HEK293T (cell line): ENCODE results near the gene CPEB2.

Experiments
- FOXA1 ChIP-seq: fragments of 450-650 bp; IDR thresholded peaks from 2 replicates; pipeline ENCODE4 v1.6.1; 2016; ENCODE audit warnings: mild to moderate bottlenecking
- TF ChIP-seq, protein P1 (sequence below): fragments of 450-650 bp; IDR thresholded peaks from 2 replicates; pipeline ENCODE4 v1.6.1; 2016

DNA sequence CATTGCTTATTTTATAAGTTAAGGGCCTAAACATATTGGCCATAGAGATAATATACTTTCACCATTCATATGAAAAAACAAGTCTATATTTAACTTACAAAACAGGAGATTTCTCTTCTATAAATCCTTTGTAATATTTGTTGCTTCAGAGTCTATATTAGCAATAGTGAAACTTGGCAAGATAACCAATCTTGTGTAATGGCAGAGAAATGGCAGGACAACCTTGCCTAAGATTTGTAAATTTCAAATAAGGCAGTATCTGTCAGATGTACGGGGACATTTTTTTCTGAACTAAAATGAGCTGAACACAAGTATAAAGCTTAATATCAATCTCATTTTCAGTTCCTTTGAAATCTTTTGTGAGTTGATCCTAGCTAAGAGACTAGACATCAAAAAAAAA, 17.8 kb upstream of the CPEB2 start:
- no peak for TF ChIP-seq FOXA1
- TF ChIP-seq, protein P1, sequence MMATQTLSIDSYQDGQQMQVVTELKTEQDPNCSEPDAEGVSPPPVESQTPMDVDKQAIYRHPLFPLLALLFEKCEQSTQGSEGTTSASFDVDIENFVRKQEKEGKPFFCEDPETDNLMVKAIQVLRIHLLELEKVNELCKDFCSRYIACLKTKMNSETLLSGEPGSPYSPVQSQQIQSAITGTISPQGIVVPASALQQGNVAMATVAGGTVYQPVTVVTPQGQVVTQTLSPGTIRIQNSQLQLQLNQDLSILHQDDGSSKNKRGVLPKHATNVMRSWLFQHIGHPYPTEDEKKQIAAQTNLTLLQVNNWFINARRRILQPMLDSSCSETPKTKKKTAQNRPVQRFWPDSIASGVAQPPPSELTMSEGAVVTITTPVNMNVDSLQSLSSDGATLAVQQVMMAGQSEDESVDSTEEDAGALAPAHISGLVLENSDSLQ: no peak
